Measurements from ENCODE around the gene DCP1B.

DCP1B gene

GRCh38 chr12:1934831-1935230, 69.4 kb downstream of the DCP1B start:
- no peak for DNase-seq

GRCh38 chr12:1934068-1934467, 70.2 kb downstream of the DCP1B start:
- DNase-seq = no peak

- DNase-seq = peak; percentile 17
These were observed 70.8 kb downstream of the DCP1B start for GRCh38 chr12:1933342-1934051.

DNA sequence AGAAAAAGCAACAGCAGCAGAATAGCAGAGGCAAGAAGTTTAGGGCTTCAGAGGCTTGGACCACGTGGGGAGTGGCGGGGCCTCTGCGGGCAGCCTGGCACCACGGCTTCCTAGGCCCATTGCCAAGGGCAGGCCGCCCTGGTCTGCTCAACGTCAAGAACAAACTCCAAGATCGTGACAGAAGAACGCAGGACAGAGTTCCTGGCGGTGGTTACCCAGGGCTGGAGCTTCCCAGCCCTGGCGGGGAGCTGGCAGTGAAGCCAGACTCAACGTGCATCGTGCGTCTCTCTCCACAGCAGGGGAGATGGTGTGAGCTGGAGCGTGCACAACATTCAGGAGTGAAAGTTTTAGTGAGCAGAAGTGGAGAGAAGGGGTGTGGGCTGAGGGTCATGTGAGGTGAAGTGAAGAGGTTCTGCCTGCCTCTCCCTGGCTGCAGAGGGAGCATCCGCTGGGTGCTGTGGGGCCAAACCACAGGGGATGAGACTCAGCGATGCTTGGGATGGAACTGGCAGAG, 71.9 kb downstream of the DCP1B start:
- no peak for DNase-seq

DNA sequence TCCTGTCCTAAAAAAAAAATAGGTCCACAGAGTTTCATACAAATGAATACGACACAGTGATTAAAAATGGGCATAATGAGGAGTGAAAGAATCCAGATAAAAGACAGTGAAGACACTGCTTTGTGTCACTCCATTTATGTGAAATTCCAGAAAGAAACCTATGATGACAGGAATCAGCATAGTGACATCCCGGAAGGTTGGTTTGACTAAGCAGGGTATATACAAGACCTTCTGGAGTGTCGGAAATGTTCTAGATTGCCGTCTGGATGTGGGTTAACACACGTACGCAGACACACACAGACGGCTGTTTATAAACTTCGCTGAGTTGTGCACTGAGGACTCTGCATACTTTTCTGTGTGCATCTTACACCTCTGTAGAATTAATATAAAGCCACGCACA, 72.6 kb downstream of the DCP1B start:
- no peak for DNase-seq

DNA sequence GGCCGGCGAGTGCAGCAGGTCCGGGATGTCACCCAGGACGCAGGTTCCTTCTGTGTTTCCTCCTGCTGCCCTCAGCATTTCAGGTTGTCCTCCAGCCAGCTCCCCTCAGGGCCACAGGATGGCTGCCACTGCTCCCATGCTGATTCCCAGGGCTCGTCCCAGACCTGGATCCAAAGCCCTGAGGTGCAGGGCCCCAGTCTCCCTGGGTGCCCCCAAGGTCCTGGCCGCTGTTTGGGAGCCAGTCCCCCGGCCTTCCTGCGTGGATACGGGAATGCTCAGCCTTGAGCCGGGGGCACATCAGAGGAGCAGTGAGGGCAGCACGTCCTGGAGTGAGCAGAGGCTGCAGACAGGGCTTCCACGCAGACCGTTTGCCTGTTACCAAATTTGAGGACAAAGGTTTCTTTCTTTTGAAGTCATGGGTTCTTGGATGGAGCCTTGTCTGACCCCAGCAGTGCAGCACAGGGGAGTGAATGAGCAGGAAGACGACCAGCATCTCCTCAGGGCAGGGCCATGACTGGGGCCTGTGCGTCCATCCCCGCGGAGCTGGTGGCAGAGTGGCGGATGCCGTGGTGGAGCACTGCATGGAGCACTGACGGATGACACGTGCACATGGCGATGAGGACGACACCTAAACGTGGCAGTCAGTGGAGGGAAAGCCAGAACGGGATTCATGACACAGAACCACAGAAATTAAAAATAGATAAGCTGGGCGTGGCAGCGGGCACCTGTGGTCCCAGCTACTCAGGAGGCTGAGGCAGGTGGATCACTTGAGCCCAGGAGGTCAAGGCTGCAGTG, 73.3 kb downstream of the DCP1B start:
- DNase-seq = no peak

DNA sequence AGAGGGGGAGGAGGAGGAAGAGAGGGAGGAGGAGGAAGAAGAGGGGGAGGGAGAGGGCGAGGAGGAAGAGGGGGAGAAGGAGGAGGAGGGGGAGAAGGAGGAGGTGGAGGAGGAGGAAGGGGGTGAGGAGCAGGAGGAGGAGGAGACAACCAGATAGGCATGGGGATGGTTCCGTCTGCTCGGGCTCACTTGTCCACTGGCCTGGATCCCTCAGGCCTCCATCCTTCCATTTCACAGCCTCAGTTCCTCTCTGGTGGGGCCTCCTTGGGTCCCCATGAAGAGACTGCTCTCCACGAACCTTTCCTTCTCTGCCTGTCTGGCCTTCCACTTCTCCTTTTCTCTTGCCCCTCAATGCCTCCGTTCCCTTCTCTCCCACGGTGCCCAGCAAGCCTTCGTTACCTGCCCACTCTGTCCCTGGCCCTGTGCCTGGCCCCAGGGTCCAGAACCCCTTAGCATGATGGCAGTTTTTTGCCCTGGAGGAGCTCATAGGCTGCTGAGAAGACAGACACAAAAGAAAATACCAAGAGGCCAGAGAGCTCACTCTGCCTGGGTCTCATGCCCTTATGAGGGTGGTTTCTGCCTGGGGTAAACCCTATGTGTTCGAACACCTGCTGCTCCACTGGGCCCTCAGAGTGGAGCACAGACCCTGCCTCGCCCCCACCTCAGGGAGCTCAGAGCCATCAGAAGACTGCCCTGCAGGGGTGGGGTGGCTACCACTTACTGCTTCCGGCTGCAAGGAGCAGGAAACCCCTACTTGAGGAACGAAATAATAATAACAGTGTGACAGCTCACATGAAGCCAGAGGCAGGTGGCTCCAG, 74.1 kb downstream of the DCP1B start:
- no peak for DNase-seq

DNA sequence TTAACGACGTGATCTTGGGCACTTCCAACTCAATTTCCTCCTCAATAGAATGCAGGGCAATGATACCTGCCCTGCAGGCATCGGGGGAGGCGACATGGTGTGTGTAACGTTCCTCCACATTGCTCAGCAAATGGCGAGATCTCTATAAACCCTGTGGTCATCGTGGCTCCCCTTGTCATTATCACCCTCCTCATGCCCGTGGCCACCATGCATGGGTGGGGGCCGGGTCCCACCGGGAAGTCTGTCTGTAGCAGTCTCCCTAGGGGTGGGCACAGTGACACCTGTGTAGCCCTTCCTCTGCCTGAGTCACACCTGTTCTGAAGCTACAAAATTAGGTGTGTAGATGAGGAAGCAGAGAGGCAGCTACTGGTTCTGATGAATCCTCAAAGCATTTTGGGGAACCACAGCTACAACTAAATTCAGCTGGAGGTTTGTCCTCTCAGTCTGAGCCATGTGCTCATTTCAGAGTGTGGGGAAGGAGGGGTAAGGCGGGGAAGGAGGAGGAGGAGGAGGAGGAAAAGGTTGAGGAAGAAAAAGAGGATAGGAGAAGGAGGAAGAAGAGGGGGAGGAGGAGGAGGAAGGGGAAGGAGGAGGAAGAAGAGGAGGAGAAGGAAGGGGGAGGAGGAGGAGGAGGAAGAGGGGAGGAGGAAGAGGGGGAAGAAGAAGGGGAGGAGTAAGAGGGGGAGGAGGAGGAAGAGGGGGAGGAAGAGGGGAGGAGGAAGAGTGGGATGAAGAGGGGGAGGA, 74.8 kb downstream of the DCP1B start:
- DNase-seq = no peak

GRCh38 chr12:1928439-1929121, 75.7 kb downstream of the DCP1B start:
- no peak for DNase-seq

- peak; percentile 12 for DNase-seq
These were observed 76.4 kb downstream of the DCP1B start for GRCh38 chr12:1927751-1928351.

DNA sequence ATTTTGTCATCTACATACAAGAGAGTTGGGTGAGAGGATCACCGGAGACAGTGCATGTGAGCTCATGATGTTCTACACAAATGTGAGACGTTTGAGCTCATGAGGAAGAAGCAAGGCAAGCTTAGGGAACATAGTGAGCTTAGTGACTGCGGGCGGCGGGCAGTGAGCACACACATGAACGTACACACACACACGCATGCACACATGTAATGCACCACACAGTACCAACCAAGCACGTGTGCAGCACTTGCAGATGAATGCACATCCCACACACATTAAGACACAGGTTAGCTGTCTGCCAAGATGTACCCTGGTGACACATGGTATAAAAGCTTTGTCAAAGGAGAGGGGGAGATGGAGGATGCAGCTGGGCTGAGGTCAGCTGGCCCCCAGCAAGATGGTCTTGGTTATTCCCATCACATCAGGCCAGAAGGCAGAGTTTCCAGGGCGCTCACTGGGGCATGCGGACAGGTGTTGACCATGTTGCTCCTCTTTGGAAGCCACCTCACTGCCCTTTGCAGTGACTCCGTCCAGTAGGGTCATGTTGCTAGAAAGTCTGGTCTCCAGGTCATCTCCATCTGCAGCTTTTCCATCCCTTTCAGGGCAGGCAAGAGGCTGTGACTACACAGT, 77.1 kb downstream of the DCP1B start:
- no peak for DNase-seq

DNA sequence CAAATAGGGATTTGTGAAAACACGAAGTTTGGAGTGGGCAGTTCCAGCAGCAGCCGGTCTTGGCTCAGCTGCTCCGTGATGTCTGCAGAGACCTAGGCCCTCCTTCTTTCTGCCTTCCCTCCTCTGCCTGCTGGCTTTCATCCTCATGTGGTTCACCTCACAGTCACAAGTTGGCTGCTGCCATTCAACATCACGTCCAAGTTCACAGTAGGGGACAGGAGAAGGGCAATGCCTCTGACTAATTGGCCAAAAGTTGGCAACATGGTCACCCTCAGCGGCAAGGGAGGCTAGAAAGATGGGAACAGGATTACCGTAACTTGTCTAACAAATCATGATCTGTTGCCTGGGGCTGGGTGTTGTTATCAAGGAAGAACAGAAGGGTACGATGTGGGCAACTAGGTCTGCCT, 78.0 kb downstream of the DCP1B start:
- no peak for DNase-seq

DNA sequence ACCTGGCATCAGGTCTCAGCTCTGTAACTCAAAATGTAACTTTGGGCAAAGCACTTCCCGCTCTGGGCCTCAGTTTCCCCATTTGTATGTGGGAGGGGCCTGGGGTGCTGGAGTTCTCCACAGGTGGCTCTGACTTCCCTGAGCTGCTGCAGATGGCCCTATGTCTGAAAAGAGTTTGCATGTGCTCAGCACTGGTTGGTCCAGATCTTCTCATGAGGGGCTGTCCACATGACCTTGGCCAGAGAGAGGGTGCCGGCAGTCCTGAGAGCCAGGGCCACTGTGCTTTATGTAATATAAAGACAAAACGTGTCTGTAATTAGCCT, 78.6 kb downstream of the DCP1B start:
- no peak for DNase-seq

DNA sequence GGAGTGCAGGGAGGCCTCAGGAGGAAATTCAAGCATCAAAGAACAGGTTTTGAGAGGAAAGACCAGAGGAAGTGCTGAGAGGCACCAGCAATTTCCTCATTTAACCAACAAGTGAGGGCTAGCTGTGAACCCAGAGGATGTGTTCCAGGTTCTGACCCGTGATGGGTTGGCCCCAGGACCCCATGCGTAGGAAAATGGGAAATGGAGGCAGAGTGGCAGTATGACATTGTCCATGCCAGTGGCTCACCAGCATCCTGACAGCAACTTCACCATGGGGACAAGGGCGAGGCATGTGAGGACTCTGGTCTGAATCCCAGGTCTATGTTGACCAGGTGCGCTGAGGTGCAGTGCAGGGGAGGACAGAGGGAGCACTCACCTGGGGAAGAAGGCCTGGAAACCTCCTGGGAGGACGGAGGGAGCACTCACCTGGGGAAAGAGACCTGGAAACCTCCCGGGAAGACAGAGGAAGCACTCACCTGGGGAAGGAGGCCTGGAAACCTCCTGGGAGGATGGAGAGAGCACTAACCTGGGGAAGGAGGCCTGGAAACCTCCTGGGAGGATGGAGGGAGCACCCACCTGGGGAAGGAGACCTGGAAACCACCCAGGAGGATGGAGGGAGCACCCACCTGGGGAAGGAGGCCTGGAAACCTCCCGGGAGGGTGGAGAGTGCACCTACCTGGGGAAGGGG, 79.1 kb downstream of the DCP1B start:
- no peak for DNase-seq

DNA sequence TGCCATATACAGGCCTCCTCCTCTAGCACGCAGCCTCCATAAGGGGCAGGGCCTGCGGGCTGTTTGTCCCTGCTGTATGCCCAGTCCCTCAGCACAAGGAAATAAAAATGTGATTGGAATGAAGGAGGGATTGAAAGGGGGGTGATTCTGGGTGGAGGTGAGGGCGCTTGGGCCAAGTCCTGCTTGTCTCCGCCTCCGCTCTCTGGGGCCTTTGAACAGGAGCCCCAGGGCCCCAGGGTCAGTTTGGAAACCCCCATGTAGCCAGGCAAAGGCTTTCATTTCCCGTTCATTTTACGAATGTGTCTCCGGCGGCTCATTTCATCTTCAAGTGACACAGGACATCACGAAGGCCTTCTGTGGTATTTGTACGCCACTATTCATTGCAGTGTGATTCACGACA, 81.3 kb downstream of the DCP1B start:
- DNase-seq = no peak

DNA sequence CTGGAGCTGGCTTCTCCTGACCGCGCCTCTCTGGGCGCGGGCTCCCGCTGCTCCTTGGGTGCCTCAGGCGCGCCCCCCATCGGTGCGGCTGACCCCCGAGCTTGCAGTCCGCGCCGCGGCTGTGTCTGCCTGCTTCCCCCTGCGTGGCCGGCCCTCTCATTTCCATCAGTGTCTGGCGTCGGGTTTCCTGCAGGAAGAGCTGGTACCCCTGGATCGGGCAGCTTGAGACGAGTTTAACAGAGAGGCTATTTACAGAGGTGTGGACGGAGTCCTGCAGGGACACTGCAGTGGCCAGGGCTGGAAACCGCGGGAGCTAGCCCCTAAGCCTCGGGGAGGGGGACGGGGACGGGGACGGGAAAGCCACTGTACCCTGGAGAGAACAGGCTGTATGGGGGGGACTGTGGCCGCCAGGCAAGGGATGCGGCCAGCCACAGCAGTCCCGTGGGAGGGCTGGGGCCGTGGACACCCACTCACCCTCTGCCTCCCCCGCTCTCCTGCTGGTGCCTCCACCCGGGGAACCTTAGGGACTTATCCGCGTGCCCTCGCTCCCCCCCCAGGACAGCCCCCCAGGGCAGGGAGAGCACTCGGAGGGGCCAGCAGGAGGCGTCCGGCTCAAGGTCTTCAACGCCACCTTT, 82.1 kb downstream of the DCP1B start:
- DNase-seq = no peak

DNA sequence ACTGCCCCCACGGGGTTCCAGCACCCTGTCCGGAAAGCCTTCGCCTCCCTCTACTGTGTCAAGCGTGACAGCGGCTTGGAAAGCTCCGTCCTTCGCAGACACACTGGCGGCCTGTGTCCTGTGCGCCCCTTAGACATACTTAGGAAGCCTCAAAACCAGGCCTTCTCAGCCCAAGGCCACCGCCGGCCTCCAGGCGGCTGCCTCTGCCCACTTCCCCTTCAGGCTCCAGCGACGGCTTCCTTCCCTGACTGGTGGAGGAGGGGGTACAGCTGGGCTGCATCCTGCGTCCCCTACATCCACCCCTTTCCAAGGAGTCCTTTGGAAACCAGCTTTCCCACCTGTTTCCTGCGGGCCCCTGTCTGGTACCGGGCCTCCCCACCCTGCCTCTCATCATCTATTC, 83.3 kb downstream of the DCP1B start:
- DNase-seq = no peak

DNA sequence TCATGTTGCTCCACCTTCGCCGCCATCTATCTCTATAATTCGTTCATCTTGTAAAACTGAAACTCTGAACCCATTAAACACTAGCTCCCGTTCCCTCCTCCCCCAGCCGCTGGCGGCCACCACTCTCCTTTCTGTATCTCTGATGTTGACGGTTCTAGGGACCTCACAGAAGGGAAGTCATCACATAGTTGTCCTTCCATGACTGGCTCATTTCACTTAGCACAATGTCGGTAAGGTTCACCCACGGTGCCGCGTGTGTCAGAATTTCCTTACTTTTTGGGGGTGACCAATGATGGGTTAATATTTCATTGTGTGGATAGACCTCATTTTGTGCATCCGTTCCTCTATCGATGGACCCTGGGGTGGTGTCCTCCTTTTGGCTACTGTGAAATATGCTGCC, 83.8 kb downstream of the DCP1B start:
- no peak for DNase-seq

GRCh38 chr12:1919763-1920162, 84.5 kb downstream of the DCP1B start:
- no peak for DNase-seq

GRCh38 chr12:1919284-1919683, 85.0 kb downstream of the DCP1B start:
- DNase-seq = no peak

Measured in fibroblast of skin of back (primary cell).